Fibroblast of the aortic adventitia (primary cell): ENCODE data around the gene CYB5RL. TPM values are rescaled to one million over a fixed set of nuclear protein-coding genes. Genes with fewer than 3 reads are reported as not detected.
A peak's percentile ranks its signal among the peaks of the same experiment; 100 is the strongest.
"Not testable (repeated sequence)": the region's sequence is repeated elsewhere in the genome, so short reads cannot be mapped to it uniquely, and the experiment has no call there.

Experiments
- DNase-seq: peaks from one replicate; pipeline ENCODE4 v3.0.0-alpha.2; 2010; ENCODE audit warnings: low read depth
- H3K4me3 ChIP-seq: 2 replicates; pipeline ENCODE4 v1.5.1; 2011; ENCODE audit warnings: low read depth, mild to moderate bottlenecking, control low read depth, low read length, moderate library complexity
- total RNA-seq: library from RNA; depleted of rRNA; stranded (reverse); fragments of >200 nt; gene quantifications from 2 replicates; pipeline ENCODE4 v1.2.3, GENCODE V29; 2012; ENCODE audit warnings: low replicate concordance
- TF ChIP-seq, protein P1 (sequence below): IDR thresholded peaks from 2 replicates; pipeline ENCODE4 v1.5.1; 2011; ENCODE audit warnings: mild to moderate bottlenecking, low read length, control low read depth, inconsistent platforms; ENCODE audit not compliant: insufficient read depth

CYB5RL gene
- total RNA-seq, 1 donor: 10.9 TPM

DNA sequence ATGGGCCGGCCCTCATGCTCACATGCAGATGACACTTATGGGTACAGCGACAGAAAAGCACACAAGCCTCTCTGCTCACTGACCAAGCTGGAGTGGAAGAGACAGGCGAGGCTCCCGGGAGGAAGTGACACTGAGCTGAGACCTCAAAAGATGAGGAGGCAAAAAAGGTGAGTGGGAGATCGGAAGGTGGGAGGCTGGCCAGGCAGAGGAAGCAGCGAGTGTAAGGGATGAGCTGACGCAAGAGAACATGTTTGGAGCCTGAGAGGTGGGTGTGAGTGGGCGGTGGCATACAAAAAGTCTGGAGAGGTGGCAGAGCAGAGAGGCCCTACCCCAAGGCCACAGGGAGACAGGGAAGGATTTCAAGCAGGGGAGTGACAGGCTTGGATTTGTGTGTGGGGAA lies 28.8 kb downstream of the CYB5RL start:
- no peak overlapping the region for H3K4me3 ChIP-seq
- no peak for DNase-seq
- TF ChIP-seq, protein P1, sequence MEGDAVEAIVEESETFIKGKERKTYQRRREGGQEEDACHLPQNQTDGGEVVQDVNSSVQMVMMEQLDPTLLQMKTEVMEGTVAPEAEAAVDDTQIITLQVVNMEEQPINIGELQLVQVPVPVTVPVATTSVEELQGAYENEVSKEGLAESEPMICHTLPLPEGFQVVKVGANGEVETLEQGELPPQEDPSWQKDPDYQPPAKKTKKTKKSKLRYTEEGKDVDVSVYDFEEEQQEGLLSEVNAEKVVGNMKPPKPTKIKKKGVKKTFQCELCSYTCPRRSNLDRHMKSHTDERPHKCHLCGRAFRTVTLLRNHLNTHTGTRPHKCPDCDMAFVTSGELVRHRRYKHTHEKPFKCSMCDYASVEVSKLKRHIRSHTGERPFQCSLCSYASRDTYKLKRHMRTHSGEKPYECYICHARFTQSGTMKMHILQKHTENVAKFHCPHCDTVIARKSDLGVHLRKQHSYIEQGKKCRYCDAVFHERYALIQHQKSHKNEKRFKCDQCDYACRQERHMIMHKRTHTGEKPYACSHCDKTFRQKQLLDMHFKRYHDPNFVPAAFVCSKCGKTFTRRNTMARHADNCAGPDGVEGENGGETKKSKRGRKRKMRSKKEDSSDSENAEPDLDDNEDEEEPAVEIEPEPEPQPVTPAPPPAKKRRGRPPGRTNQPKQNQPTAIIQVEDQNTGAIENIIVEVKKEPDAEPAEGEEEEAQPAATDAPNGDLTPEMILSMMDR: no peak

DNA sequence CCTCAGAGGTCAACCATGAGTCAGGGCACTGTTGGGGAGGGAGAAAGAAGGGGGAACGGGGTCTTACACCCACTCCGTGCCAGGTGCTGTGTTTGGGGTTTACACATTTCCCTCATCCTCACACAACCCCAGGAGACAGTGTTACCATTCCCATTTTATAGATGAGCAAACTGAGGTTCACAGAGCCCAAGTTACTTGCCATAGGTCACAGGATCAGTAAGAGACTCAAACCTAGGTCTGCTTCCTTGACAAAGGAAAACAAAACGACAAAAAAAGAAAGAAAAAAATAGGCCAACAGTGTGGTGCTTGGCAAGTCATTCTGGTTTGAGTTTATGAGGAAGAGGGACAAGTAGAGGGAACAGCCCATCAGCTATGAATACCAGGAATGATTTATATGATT lies 30.8 kb downstream of the CYB5RL start:
- no peak overlapping the region for H3K4me3 ChIP-seq
- DNase-seq: no peak
- TF ChIP-seq, protein P1: no peak

DNA sequence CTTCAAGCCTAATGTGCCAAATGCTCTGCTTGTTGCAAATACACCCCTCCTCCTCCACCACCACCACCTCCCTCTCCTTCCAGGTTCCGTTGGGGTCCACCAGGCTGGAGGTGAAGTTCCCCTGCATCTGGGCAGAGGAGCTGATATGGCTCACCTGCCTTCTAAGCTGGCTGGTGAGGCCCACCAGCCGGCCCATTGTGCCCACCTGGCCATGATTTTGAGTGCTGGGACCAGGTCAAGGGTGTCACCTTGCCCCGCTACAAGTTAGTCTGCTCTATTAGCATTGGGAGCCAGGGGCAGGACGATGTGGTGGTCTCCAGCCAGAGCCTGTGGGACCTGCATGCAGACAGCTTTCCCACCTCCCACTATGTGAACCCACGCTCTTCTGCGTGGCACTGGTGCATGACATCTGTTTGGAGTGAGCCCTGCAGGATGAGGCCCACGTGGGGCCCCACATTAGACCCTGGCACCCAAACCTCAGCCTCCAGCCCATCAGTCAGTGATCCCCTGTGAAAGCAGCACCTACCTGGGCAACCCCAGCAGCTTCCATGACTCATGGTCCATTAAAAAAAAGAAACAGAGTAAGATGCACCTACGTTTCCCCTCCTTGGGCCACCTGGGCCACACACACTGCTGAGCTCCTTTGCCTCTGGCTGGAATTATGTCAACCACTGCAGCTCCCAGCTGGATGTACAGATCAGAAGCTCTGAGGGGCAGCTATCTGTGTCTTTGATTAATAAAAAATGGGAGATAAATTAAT lies 31.4 kb downstream of the CYB5RL start:
- DNase-seq: no peak
- TF ChIP-seq, protein P1: no peak
- H3K4me3 ChIP-seq: no peak overlapping the region

- TF ChIP-seq, protein P1: no peak
- DNase-seq: peak; percentile 22
- H3K4me3 ChIP-seq: no peak overlapping the region
Measured at GRCh38 chr1:54167422-54168139, 32.2 kb downstream of the CYB5RL start.

GRCh38 chr1:54166357-54166756 lies 33.5 kb downstream of the CYB5RL start:
- DNase-seq, H3K4me3 ChIP-seq: not testable (repeated sequence)

DNA sequence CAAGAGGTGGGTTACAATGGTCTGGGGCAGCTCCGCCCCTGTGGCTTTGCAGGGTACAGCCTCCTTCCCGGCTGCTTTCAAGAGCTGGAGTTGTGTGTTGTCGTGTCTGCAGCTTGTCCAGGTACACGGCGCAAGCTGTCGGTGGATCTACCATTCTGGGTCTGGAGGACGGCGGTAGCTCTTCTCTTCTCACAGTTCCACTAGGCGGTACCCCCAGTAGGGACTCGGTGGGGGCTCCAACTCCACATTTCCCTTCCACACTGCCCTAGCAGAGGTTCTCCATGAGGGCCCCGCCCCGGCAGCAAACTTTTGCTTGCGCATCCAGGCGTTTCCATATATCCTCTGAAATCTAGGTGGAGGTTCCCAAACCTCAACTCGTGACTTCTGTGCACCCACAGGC lies 34.7 kb downstream of the CYB5RL start:
- TF ChIP-seq, protein P1: no peak
- DNase-seq: no peak
- no peak overlapping the region for H3K4me3 ChIP-seq

DNA sequence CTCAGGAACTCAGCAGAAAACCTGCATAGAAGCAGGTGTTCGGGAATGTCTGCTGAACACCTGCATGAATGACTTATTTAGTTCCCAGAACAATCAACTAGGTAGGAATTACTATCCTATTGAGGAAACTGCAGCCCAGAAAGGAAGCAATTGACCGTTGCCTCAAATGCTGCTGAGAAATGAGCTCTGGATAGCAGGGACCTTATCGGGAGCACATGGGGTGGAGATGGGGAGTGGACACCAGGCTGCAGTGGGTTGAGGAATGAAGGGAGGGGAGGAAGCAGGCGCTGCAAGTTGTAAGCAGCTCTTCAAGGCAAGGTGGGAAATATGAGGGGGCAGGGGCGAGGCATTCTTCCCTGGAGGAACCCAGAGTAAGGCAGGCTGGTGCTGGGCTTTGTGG lies 36.3 kb downstream of the CYB5RL start:
- no peak overlapping the region for H3K4me3 ChIP-seq
- TF ChIP-seq, protein P1: no peak
- no peak for DNase-seq
